NCI-H2107 treated with DMSO at 0.1 percent for 48 hours (cell line): Measurements from ENCODE around the gene CTU2.

ENCODE experiments used
- DNase-seq: peaks from one replicate; lab custom pipeline; 2025; ENCODE audit not compliant: unreplicated experiment; lab: John Stamatoyannopoulos, UW

Gene CTU2

GRCh38 chr16:88726981-88727380 lies 20.7 kb downstream of the CTU2 start:
- peak; percentile 15 for DNase-seq

DNA sequence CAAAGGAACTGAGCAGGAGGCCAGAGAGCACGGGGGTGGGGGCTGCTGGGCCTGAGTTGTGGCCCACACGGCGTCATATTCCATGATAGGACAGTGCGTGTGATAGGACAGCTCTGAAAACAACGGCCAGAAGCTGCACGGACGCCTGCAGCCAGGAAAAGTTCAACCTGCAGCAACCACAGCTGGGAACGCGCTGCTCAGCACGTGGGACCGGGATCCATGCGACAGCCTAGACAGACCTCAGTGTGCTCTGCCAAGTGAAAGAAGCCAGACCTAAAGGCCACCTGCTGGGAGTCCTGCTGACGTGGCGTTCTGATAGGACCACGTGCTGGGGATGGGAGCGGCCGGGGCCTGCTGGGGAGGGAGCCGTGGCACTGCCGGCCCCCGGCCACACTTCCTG lies 21.6 kb downstream of the CTU2 start:
- no peak for DNase-seq

GRCh38 chr16:88730632-88731607 lies 24.6 kb downstream of the CTU2 start:
- DNase-seq, result no peak

GRCh38 chr16:88731699-88732098 lies 25.4 kb downstream of the CTU2 start:
- no peak for DNase-seq

- no peak for DNase-seq
These were observed 26.1 kb downstream of the CTU2 start for GRCh38 chr16:88732172-88732960.

DNA sequence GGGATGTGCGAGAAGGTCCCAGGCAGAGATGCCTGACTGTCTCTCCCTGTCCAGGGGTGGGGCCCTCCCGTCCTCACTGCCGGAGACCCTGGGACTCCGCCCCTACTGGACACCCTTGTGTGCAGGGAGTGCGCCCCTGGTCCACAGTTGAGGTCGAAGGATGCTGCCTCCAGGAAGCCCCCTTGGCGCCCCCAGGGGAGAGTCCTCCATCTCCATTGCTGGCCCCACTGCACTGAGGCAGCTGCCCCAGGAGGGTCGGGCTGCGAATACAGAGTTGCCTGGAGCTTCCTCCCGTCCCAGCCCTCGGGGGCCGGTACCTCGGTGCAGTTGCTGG lies 26.6 kb downstream of the CTU2 start:
- DNase-seq, result no peak

DNA sequence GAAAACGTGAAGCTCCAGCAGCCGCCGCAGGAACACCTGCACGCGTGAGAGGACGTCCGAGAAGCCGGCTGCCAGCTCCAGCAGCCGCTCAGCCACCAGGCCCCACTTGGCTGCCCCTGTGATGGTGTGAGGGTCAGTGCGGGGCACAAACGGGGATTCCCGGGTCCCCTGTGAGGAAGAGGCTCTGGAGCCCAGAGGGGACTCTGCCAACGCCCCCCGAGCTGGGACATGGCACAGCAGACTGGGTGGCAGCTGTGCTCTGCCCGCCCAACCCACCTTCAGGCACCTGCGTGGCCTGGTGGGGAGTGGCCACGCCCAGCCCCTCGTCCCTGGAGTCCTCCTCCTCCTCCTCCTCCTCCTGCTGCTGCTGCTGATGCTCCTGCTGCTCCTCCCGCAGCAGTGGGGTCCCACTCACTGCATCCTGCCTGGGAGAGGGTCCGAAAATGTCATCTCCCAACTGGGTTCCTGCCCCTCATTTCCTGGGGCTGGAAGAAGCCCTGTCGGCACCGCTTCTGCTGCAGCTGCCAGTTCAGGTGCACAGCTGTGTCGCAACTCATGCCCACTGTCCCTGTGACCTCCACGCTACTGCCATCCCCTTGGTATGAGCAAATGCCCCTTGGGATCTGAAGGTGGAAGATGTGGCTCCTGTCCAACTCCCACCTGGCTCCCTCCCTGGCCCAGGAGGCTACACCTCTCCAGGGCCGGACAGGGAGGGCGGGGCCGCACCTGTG lies 27.5 kb downstream of the CTU2 start:
- no peak for DNase-seq

GRCh38 chr16:88734361-88734728 lies 28.0 kb downstream of the CTU2 start:
- no peak for DNase-seq

DNA sequence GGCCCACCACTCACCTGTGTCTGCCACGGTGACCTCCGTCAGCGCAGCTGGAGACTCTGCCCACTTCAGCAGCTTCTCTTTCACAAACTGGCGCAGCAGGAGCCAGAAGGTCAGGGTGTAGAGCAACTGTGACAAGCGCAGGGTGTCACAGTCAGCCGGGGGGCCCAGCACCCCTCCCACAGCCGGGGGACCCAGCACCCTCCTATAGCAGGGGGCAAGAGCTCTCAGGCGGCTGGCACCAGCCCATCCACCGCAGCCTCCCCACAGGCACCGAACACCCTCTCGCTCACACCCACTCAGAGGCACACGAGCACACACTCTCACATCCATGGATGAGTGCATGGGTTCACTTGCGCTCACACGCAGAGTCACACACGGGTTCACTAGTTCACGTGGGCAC lies 28.8 kb downstream of the CTU2 start:
- no peak for DNase-seq

DNA sequence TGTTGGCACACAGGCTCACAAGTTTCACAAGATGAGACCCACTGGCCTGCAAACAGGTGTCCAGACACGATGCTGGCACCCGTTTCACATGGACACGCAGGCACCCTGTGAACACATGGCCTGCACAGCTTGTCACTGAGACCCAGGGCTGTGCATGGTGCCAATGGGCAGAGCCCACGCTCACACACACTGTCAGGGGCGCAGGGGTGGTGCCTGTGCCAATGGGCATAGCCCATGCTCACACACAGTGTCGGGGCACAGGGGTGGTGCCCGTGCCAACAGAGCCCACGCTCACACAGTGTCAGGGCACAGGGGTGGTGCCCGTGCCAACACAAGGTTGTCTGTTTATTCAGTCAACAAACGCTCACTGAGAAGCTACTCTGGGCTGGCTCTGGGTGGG lies 29.3 kb downstream of the CTU2 start:
- DNase-seq, result no peak

DNA sequence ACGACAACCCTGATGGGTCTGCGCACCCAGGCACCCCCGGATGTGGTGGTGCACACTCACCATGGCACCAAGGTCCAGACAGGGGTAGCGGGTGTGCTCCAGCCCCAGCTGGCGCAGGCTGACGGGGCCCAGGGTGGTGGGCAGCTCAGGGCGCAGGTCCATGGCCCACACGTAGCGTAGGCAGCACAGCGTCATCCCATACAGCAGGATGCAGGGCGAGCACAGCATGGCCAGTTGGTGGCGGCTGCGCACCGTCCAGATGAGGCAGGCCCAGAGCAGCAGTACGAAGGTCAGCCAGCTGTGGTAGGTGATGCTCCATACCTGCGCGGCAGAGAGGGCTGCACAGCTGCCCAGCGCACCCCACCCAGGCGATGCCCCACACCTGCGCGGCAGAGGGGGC lies 29.8 kb downstream of the CTU2 start:
- no peak for DNase-seq

- no peak for DNase-seq
These were observed 30.2 kb downstream of the CTU2 start for GRCh38 chr16:88736496-88736895.

DNA sequence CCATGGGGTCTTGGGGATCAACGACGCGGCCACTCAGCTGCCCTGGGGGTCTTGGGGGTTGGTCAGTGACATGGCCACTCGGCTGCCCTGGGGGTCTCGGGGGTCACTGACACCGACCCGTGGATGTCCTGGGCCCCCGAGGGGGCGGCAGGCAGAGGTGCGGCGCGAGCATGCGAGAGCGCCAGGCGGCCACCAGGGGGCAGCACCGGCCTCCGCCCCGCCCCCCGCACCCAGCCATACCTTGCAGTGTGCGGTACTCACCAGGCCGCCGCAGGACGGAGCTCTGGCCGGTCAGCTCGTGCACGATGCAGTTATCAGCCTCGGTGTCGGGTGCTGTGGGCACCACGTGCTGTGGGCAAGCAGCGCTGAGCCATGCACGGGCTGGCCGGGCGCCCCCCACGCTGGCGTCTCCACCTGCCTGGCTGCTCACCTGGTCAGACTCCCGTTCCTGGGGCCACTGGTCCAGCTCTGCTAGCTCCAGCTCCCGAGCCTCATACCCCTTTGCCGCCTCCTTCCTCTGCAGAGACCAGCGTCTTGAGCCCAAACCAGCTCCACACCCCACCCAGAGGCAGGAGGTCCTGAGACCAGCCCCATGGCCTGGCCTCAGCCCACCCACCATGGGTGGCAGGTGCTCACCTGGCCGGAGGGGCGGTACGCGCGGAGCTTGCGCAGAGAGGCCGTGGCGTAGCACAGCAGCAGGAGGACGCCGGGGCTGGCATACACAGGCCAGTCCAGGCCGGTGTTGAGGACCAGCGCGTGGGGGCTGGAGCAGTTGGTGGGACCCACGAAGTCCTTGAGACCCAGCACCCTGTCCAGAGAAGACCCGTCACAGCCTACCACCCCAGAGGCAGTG lies 31.2 kb downstream of the CTU2 start:
- DNase-seq, result no peak

DNA sequence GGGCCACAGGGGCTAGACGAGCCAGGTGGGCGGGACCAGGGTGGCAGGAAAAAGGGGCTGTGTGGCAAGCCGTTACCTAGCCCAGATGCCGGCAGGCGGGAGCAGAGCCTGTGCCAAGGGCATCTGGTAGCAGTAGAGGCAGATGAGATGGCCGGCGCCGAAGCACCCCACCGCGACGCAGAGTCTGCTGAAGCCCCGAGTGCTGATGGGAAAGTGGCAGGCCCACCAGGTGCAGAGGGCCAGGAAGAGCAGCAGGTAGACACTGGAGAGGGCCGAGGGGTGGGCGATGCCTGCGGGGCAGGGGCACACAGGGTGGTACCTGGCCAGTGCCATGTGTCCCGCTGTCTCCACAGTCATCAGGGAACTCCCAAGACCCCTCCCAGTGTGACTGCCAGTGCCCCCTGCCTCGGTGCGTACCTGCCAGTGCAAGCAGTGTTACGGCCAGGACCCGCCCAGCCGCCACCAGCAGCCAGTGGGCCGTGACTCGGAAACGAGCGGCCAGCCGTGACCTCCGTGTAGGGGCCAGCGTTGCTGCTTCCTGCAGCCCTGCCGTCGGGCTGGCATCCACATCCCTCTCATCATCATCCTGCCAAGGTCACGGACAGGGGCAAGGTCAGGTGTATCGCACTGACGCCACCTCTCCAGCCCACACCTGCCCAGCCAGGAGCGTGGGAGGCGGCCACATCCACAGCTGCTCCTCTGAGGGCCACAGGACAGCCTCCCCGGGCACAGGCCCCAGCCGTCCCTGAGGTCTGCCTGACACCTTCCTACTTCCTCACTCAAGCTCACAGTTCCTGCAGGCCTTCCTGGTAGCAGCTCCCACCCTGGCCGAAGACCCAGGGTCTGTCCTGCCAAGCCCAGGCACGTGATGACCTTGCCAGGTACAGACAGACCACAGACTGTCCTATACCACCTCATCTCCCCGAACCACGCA lies 32.1 kb downstream of the CTU2 start:
- DNase-seq, result no peak

DNA sequence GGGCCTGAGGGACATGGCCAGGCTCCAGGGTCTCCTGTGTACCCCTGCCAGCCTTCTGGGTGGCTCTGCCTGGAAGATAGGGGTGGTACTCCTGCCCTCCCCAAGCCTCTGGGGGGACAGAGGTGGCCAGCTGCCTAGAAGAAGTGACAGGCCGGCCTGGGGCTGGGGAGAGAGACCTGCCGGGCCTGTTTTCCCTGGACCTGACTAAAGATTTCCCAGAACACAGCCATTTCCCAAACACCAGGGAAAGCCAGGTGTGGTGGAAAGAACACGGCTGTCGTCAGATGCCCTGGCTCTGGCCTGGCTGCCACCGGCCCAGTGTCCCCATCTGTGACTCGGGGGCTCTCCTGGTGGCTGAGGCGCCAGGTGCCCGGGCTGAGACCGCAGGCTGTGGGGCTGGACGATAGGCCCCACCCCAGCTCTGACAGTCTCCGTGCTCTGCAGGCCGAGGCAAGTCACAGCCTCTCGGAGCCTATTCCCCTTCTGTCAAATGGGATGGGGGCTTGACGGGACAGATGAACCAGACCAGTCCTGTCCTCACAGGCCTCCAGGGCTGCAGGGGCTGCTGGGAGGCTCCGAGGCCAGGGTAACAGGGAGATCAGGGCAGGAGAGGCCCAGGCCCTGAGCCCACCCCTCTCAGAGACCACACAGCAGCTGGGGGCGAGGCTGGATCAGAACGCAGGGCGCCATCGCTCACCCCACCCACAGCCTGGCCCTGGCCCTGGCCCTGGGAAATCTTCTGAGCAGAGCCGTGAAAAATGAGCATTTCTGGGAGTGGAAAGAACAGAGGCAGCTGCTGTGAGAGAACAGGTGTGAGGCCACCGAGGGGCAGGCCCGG lies 33.1 kb downstream of the CTU2 start:
- no peak for DNase-seq

DNA sequence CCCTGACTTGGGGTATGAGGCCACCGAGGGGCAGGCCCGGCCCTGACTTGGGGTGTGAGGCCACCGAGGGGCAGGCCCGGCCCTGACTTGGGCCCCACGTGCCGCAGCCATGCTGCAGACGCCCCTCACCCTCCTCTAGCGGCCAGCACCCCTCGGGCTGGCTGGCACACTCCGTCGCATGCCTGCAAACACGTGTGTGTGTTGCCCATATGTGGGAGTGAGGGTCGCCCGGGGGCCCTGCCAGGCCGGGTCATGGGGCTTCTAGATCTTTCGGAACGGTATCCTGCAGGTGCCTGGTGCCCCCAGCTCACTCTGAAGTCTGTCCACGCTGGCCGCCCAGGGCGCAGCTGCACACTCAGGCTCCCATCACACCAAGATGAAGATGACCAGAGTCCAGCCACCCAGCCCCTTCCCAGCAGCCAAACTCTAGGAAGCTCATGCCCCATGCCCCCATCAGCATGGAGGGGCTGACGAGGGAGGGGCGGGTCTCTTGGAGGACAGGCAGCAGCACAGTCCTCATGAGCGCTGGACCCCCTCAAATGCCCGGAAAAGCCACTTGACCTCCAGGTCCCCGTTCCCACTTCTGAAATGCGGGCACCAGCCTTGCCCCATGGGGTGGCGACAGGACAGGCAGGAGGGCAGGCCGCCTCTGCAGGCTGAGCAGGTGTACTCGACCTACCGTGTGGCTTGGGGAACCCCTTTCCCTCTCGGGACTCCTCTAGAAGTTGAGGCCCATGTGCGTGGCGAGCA lies 33.8 kb downstream of the CTU2 start:
- DNase-seq, result no peak

GRCh38 chr16:88740727-88741055 lies 34.4 kb downstream of the CTU2 start:
- no peak for DNase-seq

GRCh38 chr16:88741368-88741767 lies 35.1 kb downstream of the CTU2 start:
- DNase-seq, result no peak
